GM10847 (cell line): ENCODE results near the gene ADAMTSL2.

ENCODE experiments used
- POLR2A ChIP-seq: IDR thresholded peaks from 2 replicates; pipeline ENCODE4 v1.6.1; 2011; ENCODE audit not compliant: insufficient read length; ENCODE audit errors: extremely low read depth

ADAMTSL2 gene

GRCh38 chr9:133521122-133522072, 13.1 kb upstream of the ADAMTSL2 start:
- TF ChIP-seq POLR2A, result no peak

DNA sequence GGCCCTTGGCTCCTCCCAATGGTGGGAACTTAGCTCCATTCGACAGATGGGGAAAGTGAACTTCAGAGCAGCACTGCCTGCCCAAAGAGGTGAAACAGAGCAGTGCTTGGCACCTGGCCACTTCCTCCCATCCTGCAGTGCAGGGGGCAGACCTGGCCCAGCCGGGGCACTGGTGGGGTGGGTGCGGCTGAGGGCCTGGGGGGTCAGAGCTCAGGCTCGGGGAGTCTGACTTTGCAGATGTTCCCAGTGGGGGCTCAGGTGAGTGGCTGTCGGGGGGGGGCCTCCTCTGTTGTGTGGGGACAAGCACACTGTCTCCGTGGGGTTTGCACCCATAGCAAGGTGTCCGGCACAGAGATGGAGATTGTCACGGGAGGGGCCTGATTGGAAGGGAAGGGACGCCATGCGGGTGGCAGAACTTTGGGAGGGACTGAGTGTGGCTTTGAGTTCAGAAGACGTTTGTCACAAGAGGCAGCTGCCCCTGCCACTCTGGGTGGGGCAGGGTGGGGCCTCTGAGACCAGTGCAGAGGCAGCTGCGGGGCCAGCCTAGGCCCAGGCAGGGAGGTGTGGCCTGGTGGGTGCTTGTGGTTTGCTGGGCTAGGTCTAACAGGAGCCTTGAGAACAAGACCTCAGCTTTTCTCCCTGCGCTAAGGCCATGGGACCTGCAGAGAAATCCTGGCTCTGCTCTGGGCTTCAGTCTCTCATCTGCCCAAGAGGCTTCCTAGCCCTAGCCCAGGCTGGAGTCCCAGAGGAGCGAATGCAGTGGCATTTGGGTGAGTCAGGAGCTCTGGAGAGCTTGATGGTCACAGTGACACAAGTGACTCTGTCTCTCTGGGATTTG, 12.2 kb upstream of the ADAMTSL2 start:
- TF ChIP-seq POLR2A, result no peak

DNA sequence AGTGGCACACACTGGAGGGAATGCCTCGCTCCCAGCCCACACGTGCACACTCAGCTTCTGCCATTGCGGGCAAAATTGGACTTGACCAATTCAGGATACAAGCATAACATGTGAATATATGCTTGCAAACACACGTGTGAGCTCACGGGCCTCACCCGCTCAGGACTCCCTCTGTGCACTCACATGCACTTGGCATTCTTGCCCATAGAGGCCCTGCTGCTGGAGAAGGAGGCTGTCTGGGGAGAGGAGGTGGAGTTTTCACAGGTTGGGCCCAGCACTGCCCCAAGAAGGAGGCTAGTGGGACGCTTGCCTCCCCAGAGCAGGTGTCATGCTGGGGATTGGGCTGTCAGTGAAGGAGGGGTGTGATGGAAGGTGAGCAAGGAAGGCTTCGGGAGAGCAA, 11.4 kb upstream of the ADAMTSL2 start:
- TF ChIP-seq POLR2A, result no peak

DNA sequence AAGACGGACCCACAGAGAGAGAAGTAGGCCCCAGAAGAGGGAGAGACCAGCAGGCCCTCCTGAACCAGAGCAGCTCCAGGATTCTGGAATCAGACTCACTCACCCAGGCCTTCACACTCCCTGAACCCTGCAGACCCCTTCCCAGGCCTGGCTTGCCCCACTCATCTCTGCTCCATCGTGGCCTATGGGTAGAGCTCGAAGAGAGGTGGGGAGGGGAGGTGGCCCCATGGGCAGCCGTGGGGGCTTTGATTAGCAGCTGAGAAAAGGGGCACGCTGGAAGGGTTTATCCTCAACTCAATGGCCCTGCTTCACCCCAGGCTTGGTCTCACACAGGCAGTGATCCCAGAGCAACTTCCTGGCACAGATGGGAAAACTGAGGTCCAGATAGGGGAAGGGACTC, 10.4 kb upstream of the ADAMTSL2 start:
- TF ChIP-seq POLR2A, result no peak

DNA sequence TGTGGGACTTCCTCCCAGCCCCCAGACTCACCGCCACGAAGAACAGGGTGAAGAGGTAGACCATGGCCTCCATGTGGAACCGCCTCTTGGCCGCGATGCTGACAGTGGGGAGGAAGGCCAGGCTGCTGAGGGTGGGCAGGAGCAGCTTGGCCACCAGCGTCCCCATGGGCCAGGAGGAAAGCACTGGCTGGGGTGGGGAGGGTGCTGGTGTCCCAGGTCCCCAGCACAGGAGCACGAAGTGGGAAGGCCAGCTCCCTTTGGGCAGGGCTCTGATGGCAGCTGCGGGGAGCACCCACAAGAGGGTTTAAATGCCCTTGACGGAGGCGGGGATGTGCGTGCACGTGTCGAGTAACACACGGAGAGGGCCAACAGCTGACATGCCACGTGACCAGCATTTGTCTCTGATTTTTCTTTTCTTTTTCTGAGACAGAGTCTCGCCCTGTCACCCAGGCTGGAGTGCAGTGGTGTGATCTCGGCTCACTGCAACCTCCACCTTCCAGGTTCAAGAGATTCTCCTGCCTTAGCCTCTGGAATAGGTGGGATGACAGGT, 9.8 kb upstream of the ADAMTSL2 start, which contains the start of gene MYMK:
MYMK (minus strand) TSS at position 281 of the 550 bp plus-strand sequence; CDS start at position 166, 115 bp downstream.
- TF ChIP-seq POLR2A, result no peak

GRCh38 chr9:133525677-133526076, 8.8 kb upstream of the ADAMTSL2 start:
- TF ChIP-seq POLR2A, result no peak

DNA sequence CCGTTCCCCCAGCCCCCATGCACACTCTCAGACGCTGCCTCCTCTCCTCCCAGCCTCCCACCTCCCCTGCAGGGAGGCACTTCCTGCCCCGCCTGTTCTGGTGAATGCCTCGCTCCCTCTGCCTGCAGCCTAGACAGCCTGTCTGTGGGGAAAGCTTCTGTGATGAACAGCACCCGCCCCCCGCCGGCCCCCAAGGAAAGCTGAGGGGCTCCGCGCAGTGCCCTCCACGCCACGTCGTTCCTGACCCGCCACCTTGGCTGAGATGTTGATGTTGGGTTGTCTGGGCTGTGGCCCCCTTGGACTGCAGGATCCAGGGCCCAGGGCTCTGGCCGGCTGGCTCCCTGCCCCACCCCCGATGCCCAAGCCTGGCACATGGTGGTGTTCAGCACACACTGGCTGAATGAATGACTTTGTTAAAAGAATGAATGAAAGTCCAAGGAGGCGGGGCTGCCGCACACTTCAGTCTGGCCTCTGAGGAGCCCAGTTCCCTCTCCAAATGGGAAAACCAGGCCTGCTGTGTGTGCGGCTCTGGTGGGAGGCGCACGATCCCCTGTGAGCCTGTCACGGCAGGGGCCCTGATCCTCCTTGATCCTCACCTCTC, 7.7 kb upstream of the ADAMTSL2 start:
- TF ChIP-seq POLR2A, result no peak

DNA sequence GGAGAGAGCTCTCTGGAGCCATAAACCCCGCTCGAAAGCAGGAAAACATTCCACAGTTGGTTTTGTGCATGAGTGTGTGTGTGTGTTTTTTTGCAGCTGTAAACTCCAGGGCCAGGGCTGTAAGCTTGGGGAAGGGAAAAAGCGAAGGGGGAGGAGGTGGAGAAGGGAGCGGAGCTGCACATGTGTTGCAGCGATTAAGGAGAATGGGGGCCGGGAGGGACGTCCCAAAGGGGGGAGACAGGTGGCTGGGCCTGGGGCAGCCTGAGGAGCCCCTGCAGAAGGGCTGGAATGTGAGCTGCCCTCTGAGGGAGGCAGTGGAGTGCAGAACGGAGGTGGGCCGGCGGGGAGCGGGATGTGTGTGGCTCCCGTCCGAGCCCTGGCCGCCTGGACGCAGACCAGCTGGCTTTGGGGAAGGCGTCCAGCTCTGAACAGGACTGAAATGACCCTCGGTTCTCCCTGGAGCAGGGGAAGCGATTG, 7.0 kb upstream of the ADAMTSL2 start:
- TF ChIP-seq POLR2A, result no peak

DNA sequence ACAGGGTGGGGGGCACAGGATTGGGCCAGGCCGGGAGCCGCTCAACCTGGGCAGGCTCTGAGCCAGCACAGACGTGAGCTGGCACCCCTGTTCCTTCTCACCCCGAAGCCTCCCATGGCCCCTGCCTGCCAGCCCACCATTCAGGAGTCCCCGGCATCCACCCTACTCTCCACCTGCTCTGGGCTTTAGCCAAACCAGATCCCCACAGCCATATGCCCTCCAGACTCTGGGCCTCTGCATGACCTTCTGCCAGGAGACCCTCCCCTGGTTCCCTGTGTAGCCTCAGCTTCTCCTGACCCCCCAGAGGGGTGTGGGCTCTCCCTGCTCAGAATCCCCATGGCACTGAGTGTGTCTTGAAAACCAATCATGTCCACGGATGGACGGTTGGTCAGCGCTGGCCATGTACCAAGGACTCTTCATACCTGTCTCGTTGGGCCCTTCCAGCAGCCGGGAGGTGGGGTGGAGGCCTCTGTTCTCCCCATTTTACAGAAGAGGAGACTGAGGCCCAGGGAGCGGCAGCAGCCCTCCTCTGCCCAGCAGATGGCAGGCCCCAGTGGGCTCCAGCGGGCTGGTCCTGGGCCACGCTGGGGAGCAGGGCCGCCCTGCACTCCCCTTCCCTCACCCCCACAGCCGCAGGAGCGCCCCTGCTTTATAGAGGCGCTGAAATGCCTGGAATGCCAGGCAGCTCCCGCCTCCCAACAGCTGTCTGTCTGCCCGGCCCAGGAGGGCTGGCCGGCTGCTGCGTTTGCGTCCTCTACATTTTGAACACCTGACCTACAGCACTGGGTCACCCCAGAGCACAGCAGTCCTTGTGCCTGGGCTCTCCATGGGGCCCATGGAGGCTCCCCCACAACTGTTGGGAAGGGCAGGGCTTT, 6.3 kb upstream of the ADAMTSL2 start:
- TF ChIP-seq POLR2A, result no peak

DNA sequence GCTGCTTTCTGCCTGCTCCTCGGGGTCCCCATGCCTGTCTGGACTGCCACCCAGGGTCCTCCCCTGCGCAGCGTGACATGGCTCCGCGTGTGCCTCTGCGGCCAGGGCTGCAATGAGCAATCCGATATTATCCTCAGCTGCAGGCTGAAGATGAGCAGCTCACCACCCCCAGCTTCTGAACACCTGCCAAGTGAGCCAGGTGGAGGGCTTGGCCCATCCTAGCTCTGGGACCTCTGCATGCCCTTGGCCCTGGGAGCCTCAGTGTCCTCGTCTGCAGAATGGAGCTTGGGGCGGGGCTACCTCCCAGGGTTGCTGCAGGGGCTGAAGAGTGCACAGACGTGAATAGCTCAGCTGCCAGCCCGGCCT, 5.6 kb upstream of the ADAMTSL2 start:
- TF ChIP-seq POLR2A, result no peak

DNA sequence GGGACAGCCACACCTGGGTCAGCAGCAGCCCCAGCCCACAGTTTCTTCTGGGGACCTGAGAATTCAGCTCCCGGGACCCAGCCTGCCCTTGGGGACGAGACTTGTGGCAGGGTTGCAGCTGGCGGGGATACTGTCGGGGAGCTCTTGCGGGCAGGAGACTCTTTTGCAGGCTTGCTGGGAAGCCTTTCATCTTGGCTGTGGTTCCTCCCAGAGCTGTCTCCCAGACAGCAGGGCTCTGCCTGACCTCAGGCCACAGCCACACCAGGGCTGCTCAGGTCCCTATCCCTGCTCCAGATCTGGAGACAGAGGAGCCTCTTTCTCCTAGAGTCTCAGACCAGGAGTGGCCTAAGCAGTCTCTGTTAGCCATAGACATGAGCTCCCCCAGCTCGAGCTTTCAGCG, 5.0 kb upstream of the ADAMTSL2 start:
- no peak for TF ChIP-seq POLR2A

DNA sequence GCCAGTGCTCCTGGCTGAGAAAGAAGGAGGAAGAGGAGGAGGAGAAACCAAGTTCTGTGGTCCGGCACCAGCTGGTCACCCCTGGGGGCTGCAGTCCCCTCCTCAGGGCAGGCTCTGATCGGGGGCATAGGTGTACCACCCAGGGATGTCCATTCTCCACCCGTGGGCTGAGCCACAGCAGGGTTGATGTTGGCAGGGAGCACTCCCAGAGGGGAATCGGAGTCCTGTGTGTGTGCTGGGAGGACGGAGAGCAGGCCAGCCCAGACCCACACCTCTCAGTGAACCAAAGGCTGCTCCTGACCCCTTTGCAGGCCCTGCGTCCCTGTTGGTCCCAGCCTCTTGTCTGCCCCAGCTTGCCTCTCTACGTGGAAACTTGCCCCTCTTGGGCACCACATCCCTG, 4.6 kb upstream of the ADAMTSL2 start:
- no peak for TF ChIP-seq POLR2A

GRCh38 chr9:133531293-133531692, 3.2 kb upstream of the ADAMTSL2 start:
- TF ChIP-seq POLR2A, result no peak

GRCh38 chr9:133532937-133533668, 1.4 kb upstream of the ADAMTSL2 start:
- TF ChIP-seq POLR2A, result no peak

DNA sequence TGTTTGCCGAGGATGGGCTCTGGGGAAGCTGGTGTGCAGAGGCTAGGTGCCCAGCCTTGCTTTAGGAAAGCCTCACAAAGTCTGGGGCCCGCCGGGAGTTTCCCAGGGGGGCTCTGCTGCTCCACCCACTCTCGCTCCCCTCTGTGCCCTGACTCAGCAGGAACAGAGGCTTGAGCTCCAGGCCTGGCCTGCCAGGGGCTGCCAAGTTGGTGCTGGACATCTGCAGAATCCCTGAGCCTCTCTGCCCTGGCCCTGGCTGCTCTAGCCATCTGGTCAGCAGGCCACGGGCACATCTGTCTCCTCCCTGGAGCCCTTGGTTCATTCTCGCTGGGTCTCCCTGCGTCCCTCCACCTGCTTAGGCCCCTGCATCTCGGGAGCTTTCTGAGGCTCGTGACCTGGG, 647 bp upstream of the ADAMTSL2 start:
- TF ChIP-seq POLR2A, result no peak
